Choroid plexus epithelial cell (primary cell): ENCODE data around the gene TSEN34.
"Not testable (repeated sequence)": the region's sequence is repeated elsewhere in the genome, so short reads cannot be mapped to it uniquely, and the experiment has no call there.

Experiments used
- DNase-seq: peaks from one replicate; pipeline ENCODE4 v3.0.0-alpha.2; 2010; ENCODE audit warnings: low read depth
- H3K4me3 ChIP-seq: 2 replicates; pipeline ENCODE4 v1.5.1; 2011; ENCODE audit warnings: low read depth, mild to moderate bottlenecking, control low read depth, low read length, moderate library complexity
- TF ChIP-seq, protein P1 (sequence below): conservative IDR thresholded peaks from 2 replicates; pipeline ENCODE4 v1.5.1; 2011; ENCODE audit warnings: low read depth, mild to moderate bottlenecking, control low read depth, inconsistent platforms, low read length, moderate library complexity

The TSEN34 gene

DNA sequence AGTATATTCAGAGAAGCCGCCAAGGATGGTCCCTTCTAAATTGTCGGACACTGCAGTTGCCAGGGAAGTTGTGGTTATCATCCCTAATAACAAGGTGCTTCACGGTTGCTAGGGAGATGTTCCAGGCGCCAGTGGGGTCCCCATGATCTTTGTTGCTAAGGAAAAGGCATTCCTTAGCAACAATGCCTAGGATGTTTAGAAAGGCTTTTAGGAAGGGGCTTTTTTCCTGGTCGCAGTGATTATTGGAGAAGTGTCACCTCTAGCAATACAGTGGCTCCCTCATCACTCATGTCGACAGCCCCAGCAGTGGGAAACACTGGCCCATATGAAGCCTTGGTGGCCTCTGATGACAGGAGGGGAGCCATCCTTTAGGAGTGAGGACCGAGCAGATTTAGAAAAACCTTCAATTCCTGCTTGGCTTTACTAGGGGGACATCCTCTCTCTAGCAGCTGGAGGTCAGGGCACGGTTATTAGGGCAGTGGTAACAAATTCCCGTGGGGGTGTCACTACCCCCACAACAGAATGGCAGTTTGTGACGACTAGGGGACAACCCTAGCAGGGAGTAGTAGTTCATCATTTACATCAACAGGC lies 11.8 kb upstream of the TSEN34 start:
- H3K4me3 ChIP-seq = no peak overlapping the region
- no peak for DNase-seq
- TF ChIP-seq, protein P1, sequence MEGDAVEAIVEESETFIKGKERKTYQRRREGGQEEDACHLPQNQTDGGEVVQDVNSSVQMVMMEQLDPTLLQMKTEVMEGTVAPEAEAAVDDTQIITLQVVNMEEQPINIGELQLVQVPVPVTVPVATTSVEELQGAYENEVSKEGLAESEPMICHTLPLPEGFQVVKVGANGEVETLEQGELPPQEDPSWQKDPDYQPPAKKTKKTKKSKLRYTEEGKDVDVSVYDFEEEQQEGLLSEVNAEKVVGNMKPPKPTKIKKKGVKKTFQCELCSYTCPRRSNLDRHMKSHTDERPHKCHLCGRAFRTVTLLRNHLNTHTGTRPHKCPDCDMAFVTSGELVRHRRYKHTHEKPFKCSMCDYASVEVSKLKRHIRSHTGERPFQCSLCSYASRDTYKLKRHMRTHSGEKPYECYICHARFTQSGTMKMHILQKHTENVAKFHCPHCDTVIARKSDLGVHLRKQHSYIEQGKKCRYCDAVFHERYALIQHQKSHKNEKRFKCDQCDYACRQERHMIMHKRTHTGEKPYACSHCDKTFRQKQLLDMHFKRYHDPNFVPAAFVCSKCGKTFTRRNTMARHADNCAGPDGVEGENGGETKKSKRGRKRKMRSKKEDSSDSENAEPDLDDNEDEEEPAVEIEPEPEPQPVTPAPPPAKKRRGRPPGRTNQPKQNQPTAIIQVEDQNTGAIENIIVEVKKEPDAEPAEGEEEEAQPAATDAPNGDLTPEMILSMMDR = no peak

GRCh38 chr19:54179921-54180461 lies 11.1 kb upstream of the TSEN34 start:
- peak; percentile 88 for DNase-seq
- no peak overlapping the region for H3K4me3 ChIP-seq
- TF ChIP-seq, protein P1 = peak; percentile 73

GRCh38 chr19:54180691-54181091 lies 10.4 kb upstream of the TSEN34 start:
- H3K4me3 ChIP-seq = no peak overlapping the region
- TF ChIP-seq, protein P1 = no peak
- DNase-seq = no peak

- H3K4me3 ChIP-seq, DNase-seq: not testable (repeated sequence)
Measured at GRCh38 chr19:54181894-54182293, 9.2 kb upstream of the TSEN34 start.

- TF ChIP-seq, protein P1 = no peak
- no peak for DNase-seq
- H3K4me3 ChIP-seq = no peak overlapping the region
Measured at GRCh38 chr19:54183431-54183830, 7.7 kb upstream of the TSEN34 start.

GRCh38 chr19:54186351-54186750 lies 4.8 kb upstream of the TSEN34 start:
- DNase-seq = no peak
- H3K4me3 ChIP-seq = no peak overlapping the region
- TF ChIP-seq, protein P1 = no peak

GRCh38 chr19:54186934-54187381 lies 4.2 kb upstream of the TSEN34 start:
- TF ChIP-seq, protein P1 = no peak
- DNase-seq = no peak

More at GRCh38 chr19:54186934-54187381, 4.2 kb upstream of the TSEN34 start:
- no peak overlapping the region for H3K4me3 ChIP-seq
